GM21526 (cell line): ENCODE results near the gene PLA1A.

ENCODE experiments used
- ATAC-seq: cut with Tn5 transposase; IDR thresholded peaks from one replicate; pipeline ENCODE4 v1.9.1; 2021; ENCODE audit warnings: moderate library complexity; ENCODE audit not compliant: unreplicated experiment, low FRiP score

Gene PLA1A

GRCh38 chr3:119602676-119603075 lies 5.0 kb downstream of the PLA1A start:
- ATAC-seq = no peak

DNA sequence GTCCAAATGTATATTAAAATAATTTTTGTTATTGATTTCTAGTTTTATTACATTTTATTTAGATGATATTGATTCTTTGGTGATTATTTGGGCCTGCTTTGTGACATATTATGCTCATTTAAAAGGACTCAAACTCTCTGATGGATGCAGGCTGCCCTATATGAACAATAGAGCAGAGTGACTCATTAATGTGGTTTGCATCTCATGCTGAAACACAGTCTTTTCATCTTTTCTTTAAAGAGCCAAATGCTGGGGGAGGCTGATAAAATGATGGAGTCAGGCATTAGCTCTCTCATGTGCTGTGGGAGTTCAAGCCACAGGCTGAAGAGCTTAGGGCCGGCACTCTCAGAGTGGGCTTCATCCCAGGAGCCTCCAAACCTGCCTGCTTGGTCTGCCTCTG lies 7.2 kb downstream of the PLA1A start:
- ATAC-seq = no peak

DNA sequence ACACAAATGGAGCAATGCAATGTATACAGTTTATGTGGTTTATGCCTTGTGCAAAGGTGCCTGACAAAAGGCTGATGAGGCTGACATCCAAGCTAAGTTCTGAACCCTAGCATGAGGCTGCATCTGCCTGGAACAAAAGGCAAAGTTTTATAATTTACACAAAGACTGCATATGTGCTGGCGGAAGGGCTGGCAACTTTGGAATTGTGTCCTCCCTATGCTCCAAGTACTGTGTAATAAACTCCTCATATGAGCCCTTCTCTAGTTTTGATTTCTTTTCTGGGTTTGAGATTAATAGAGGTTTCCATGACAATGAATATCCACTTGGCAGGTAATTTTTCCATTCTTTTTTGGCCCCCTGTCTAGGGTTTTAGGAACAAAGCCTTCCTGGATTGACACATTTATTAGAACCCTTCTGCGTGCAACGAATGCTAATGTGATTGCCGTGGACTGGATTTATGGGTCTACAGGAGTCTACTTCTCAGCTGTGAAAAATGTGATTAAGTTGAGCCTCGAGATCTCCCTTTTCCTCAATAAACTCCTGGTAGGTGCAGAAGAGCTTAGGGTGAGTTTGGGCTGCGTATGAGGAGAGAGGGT lies 10.8 kb downstream of the PLA1A start:
- ATAC-seq = no peak

DNA sequence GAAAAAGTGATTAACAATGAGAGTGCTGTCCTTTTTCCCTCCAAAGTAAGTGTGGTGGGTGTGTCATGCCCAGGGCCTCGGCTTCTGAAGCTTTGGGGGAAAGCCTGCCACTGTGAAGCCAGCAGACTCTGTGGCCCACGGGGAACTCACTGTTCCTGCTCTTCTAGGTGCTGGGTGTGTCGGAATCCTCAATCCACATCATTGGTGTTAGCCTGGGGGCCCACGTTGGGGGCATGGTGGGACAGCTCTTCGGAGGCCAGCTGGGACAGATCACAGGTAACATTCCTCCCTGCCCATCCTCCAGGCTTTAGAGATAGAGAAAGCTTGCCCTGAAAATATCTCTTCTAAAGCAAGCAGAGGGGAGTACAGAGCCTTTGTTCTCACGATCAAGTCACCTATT lies 11.6 kb downstream of the PLA1A start:
- ATAC-seq = no peak

DNA sequence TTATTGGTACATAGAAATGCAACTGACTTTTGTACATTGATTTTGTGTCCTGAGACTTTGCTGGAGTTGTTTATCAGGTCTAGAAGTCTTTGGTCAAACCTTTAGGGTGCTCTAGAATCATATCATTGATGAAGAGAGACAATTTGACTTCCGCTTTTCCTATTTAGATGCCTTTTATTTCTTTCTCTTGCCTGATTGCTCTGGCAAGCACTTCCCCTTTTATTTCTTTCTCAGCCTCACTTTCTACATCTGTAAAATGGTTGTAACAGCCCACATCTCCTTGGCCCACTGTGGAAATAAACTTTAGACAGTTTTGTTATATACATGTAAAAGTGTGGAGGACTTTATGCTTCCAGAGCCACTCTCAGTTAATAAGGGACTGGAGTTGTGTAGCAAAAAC lies 14.0 kb downstream of the PLA1A start:
- no peak for ATAC-seq

- ATAC-seq = no peak
These were observed 15.5 kb downstream of the PLA1A start for GRCh38 chr3:119613201-119613600.

DNA sequence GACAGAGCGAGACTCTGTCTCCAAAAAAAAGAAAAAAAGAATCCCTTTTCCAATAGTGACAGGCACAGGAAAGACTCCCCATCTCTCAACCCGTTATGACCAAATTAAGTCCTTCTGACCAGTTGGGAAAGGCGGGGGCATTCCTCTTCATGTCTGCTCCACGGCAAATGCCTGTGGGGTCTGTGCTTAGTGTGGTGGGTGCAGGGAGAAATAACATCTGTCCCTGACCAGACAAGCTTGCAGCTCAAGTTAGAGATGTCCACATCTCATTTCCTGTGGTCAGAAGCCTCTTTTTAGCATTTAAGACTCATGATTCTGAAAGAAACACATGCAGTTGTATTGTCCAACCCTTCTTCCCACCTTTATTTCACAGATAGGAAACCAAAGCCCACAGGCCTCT lies 16.2 kb downstream of the PLA1A start:
- no peak for ATAC-seq

DNA sequence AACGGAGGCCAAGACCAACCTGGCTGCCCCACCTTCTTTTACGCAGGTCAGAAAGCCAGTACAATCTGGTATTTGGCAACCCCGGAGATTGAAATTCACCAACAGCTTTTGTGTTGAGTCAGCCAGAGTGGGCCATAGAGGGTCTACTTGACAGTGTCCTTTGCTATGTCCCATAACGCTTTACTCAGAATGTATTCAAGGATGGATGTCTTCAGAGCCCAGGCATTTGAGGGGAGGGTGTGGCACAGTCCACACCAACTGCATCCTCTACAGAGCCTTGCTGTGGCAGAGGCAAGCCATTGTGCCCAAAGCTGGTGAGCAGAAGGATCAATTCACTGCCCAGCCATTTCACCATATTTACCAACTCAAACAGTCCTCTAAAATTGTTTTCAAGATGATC lies 18.4 kb downstream of the PLA1A start:
- no peak for ATAC-seq

GRCh38 chr3:119619094-119619493 lies 21.4 kb downstream of the PLA1A start:
- ATAC-seq = no peak

DNA sequence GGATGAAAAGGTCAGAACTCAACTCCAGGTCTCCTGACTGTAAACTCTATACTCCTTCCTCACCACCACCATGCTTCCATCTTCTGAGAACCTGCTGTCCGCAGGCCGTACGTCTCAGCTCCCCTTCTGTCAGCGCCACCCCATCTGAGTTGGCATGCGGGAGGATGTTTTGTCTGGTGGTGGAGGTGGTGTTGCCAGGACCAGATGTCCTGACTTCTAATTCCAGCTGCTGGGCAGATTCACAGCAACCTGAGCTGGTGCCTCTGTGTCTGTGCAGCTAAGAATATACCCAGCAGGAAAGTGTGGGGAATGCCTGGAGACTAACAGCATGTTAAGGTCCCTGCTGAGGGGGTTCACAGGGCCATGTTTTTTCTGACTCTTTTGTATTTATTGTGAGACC lies 23.2 kb downstream of the PLA1A start:
- ATAC-seq = no peak

DNA sequence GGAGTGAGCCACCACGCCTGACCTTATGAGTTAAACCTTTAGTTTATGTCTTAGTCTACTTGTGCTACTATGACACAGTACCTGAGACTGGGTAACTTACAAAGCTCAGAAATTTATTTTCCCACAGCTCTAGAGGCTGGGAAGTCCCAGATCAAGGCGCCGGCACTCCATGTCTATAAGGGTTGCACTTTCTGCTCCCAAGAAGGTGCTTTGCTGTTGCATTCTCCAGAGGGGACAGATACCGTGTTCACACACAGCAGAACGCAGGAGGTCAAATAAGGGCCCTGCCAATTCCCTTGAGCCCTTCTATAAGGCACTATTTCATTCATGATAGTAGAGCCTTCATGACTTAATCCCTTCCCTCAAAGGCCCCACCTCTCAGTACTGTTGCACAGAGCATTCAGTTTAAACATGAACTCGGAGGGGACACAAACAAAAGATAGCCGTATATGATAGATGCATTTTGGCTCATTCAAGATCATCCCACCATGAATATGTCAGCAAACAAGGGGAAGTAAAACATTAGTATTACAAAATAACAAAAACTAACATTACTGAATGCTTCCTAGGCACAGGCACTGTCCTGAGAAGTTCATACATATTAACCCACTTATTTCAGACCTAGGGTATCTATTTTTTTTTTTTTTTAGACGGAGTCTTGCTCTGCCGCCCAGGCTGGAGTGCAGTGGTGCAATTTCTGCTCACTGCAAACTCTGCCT lies 26.5 kb downstream of the PLA1A start:
- no peak for ATAC-seq

- no peak for ATAC-seq
These were observed 27.9 kb downstream of the PLA1A start for GRCh38 chr3:119625451-119626153.

- no peak for ATAC-seq
These were observed 28.5 kb downstream of the PLA1A start for GRCh38 chr3:119626196-119626595.

DNA sequence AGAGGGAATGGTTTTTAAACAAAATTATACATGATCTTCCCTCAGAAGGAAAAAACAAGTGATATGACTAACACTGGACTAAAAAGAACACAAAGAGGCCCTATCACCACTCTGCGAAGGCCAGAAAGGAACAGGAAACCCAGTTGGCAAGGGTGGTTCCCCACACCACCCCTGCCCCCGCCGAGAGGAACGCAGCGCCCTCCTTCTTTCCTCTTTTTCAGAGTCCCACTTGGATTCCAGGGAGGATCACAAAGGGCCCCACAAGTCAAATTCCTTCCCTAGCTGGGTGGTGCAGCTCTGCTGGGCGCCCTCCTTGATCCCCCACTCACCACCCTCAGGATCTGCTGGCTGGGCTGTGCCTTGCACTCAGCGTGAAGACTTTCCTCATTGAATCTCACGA lies 29.8 kb downstream of the PLA1A start:
- ATAC-seq = no peak

- ATAC-seq = peak; percentile 51
These were observed 30.7 kb downstream of the PLA1A start for GRCh38 chr3:119628390-119628789.

DNA sequence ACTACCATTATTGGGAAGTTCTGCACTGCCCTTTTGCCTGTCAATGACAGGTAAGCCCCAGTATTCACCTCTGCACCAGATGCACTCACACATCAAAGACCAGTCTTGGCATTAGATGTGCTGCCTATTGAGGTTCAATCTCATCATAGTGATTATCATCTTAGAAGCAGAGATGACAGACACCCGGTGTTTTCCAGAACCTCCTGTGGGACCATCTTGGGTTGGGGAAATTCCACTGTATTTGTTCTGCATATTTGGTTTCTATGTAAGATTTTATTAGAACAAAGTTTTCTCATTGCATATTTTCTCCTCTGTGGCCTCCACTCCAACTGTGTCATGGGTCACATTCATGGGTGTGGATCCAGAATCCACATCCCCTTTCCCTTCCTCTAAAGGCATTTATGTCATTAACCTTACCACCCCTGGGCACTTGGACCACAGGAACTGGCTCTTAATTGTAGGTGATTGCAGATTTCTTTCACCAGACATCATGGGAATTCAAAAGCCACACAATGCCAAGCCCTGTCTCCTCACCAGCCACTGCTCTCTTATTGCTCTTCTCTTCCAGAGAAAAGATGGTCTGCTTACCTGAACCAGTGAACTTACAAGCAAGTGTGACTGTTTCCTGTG lies 31.2 kb downstream of the PLA1A start:
- peak; percentile 21 for ATAC-seq

DNA sequence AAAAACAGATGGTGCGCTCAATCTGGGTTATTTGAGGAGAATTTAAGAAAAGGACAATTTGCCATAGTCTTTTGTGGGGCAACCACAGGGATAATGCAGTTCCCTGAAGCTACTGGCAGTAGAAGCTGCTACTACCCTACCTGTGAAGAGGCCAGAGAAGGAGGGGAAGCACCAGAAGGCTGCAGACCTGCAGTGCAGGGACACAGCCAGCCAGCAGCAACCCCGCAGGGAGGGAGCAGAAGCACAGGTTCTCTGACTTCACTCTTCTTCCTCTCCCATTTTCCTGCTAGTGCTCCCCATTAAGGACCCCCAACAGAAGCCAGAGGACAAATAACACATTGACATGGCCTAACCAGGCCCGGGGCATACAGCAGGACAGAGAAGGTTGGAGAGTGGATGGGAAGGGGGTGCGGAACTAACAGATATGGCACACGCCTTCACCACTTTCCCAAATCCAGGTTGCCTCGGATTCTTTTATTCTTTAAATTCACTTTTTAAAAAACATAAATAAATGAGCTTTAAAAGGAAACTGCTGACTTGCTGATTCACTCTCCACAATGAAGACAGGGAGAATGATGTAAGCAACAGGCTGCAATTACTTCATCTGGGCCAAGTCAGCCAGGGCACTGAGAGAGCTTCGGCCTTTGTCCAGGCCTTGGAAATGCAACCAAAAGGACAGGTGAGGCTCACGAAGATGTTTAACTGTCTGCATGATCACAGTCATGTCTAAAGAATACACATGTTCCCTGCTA lies 32.6 kb downstream of the PLA1A start:
- no peak for ATAC-seq

DNA sequence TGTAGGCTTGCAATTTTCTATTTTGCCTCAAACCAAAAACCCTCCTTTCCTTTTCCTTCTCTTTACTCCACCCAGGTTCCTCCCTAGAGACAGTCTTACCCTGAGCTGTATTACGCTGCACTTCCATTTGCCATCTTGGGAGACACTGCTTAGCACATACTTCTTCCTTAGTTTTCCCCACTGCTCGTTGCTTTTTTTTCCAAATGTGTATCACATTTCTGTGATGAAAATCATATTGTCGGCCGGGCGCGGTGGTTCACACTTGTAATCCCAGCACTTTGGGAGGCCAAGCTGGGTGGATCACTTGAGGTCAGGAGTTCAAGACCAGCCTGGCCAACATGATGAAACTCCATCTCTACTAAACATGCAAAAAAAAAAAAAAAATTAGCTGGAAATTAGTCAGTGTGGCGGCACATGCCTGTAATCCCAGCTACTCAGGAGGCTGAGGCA lies 33.2 kb downstream of the PLA1A start:
- no peak for ATAC-seq

GRCh38 chr3:119631516-119631915 lies 33.8 kb downstream of the PLA1A start:
- no peak for ATAC-seq

- ATAC-seq = no peak
These were observed 34.5 kb downstream of the PLA1A start for GRCh38 chr3:119632216-119632615.

DNA sequence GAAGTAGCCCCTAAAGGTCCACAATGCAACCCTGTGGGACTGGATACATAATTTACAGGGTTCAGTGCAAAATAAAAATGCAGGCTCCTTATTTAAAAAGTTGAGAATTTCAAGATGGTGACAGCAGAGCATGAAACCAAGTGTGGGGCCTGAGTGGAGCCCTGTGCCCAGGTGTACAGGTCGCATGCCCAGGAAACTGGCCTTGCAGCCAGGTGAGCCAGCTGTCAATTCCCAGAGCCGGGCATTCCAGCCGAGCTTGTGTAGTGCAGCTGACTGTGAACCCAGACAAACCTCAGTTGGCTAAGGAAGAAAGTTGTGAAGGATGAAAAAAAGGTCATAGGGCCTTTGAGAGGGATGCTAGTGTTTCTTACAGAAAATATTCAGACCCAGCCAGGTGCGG lies 35.1 kb downstream of the PLA1A start:
- no peak for ATAC-seq
